Mesenchymal stem cell (in vitro differentiated cells and primary cell): ENCODE measurements around the gene PLA2G5.

Experiments
- DNase-seq: peaks from one replicate; pipeline ENCODE4 v3.0.0-alpha.2; 2013
- H2AFZ ChIP-seq: one replicate; pipeline ENCODE4 v1.6.1; 2013; ENCODE audit warnings: low read depth, mild to moderate bottlenecking, control low read depth, inconsistent platforms, low read length, moderate library complexity
- H2AK5ac ChIP-seq: 2 replicates; pipeline ENCODE4 v1.6.1; 2013; ENCODE audit warnings: low read length, moderate library complexity, mild to moderate bottlenecking, inconsistent platforms; ENCODE audit not compliant: severe bottlenecking
- H2BK120ac ChIP-seq: one replicate; pipeline ENCODE4 v1.6.1; 2013; ENCODE audit warnings: low read depth, mild to moderate bottlenecking, inconsistent platforms, low read length, moderate library complexity
- H2BK12ac ChIP-seq, 2 experiments: one replicate each; pipeline ENCODE4 v1.6.1; 2013; ENCODE audit warnings: inconsistent platforms in 2 of 2, low read length in 2 of 2, mild to moderate bottlenecking in 2 of 2, moderate library complexity in 2 of 2, control low read depth in 1 of 2
- H2BK15ac ChIP-seq: one replicate; pipeline ENCODE4 v1.6.1; 2013; ENCODE audit warnings: mild to moderate bottlenecking, low read depth, inconsistent platforms; ENCODE audit not compliant: poor library complexity, severe bottlenecking
- H2BK5ac ChIP-seq: 2 replicates; pipeline ENCODE4 v1.6.1; 2013; ENCODE audit warnings: low read depth, mild to moderate bottlenecking, low read length, control low read depth, inconsistent platforms; ENCODE audit not compliant: poor library complexity, severe bottlenecking
- H3K14ac ChIP-seq, 2 experiments: one replicate each; pipeline ENCODE4 v1.6.1; 2013; ENCODE audit warnings: inconsistent platforms in 2 of 2, low read length in 2 of 2, control low read depth in 1 of 2, mild to moderate bottlenecking in 1 of 2, moderate library complexity in 1 of 2
- H3K18ac ChIP-seq, 2 experiments: one replicate each; pipeline ENCODE4 v1.6.1; 2013; ENCODE audit warnings: inconsistent platforms in 2 of 2, low read length in 2 of 2, control low read depth in 1 of 2, low read depth in 1 of 2, mild to moderate bottlenecking in 1 of 2
- H3K23ac ChIP-seq, 2 experiments: one replicate each; pipeline ENCODE4 v1.6.1; 2013; ENCODE audit warnings: inconsistent platforms in 2 of 2, low read length in 2 of 2, mild to moderate bottlenecking in 2 of 2, moderate library complexity in 2 of 2, control low read depth in 1 of 2
- H3K27ac ChIP-seq: 2 replicates; pipeline ENCODE4 v1.5.1; 2013; ENCODE audit warnings: mild to moderate bottlenecking, moderate library complexity, low read length, control low read depth, inconsistent platforms; ENCODE audit not compliant: poor library complexity, severe bottlenecking
- H3K27me3 ChIP-seq, 2 experiments: 2 replicates each; pipeline versions ENCODE4 v1.6.1 to v1.7.0; 2013; ENCODE audit warnings: low read length in 2 of 2, mild to moderate bottlenecking in 2 of 2, moderate library complexity in 2 of 2, control low read depth in 1 of 2, inconsistent platforms in 1 of 2; ENCODE audit not compliant: control insufficient read depth in 1 of 2, insufficient read depth in 1 of 2
- H3K36me3 ChIP-seq, 2 experiments: 2 replicates each; pipeline versions ENCODE4 v1.6.1 to v1.7.0; 2013; ENCODE audit warnings: low read length in 2 of 2, control low read depth in 1 of 2, inconsistent platforms in 1 of 2, low read depth in 1 of 2, mild to moderate bottlenecking in 1 of 2; ENCODE audit not compliant: insufficient read depth in 2 of 2, control insufficient read depth in 1 of 2
- H3K4ac ChIP-seq, 2 experiments: one replicate each; pipeline ENCODE4 v1.6.1; 2013; ENCODE audit warnings: inconsistent platforms in 2 of 2, low read length in 2 of 2, mild to moderate bottlenecking in 2 of 2, moderate library complexity in 2 of 2, control low read depth in 1 of 2, low read depth in 1 of 2
- H3K4me1 ChIP-seq: 2 replicates; pipeline ENCODE4 v1.6.1; 2013; ENCODE audit warnings: low read depth, low read length, control low read depth; ENCODE audit not compliant: control insufficient read depth, insufficient read depth
- H3K4me2 ChIP-seq: 2 replicates; pipeline ENCODE4 v1.6.1; 2013; ENCODE audit warnings: low read length, mild to moderate bottlenecking, inconsistent platforms; ENCODE audit not compliant: poor library complexity, severe bottlenecking
- H3K4me3 ChIP-seq, 2 experiments: 2 replicates each; pipeline versions ENCODE4 v1.5.1 to v1.7.0; 2013; ENCODE audit warnings: low read length in 2 of 2, mild to moderate bottlenecking in 2 of 2, control low read depth in 1 of 2, low read depth in 1 of 2; ENCODE audit not compliant: insufficient read depth in 1 of 2
- H3K79me1 ChIP-seq: replicated peaks from 2 replicates; pipeline ENCODE4 v1.6.1; 2013; ENCODE audit warnings: mild to moderate bottlenecking, control low read depth, low read length, inconsistent platforms; ENCODE audit not compliant: poor library complexity, severe bottlenecking
- H3K9ac ChIP-seq: 2 replicates; pipeline ENCODE4 v1.7.0; 2013; ENCODE audit warnings: mild to moderate bottlenecking, low read length, moderate library complexity
- H3K9me3 ChIP-seq: 2 replicates; pipeline ENCODE4 v1.7.0; 2013; ENCODE audit warnings: mild to moderate bottlenecking, low read length; ENCODE audit not compliant: control insufficient read depth
- H4K8ac ChIP-seq: one replicate; pipeline ENCODE4 v1.6.1; 2013; ENCODE audit warnings: inconsistent platforms, mild to moderate bottlenecking, low read length, moderate library complexity
- H4K91ac ChIP-seq: one replicate; pipeline ENCODE4 v1.6.1; 2013; ENCODE audit warnings: mild to moderate bottlenecking, low read length, inconsistent platforms
- WGBS: methylation state at CpG from one replicate; pipeline ENCODE4 v1.1.7; 2013; ENCODE audit warnings: mixed read lengths; 5-methylcytosine and 5-hydroxymethylcytosine counted together

PLA2G5 gene

DNA sequence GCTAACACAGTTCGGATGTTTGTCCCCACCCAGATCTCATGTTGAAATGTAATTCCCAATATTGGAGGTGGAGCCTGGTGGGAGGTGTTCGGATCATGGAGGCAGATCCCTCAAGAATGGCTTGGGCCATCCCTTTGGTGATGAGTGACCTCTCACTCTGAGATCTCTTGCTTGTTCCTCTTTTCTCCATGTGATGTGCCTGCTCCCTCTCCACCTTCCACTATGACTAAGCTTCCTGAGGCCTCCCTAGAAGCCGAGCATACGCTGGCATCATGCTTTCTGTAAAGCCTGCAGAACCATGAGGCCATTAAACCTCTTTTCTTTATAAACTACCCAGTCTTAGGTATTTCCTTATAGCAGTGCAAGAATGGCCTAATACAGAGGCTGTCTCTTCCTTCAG, 8.1 kb upstream of the PLA2G5 start:
- Histone ChIP-seq H2BK5ac (no peak overlapping the region), H3K4me2 (no peak overlapping the region), H3K9me3 (no peaks in the 10 kb centered on the region), H3K4ac (no peak overlapping the region), H4K91ac (no peak overlapping the region), H3K27me3 (no peaks in the 10 kb centered on the region), H3K27ac (no peak overlapping the region), H2BK120ac (no peak overlapping the region), H3K79me1 (no peaks in the 10 kb centered on the region), H3K4me3 (no peak overlapping the region), H3K14ac (no peak overlapping the region), H3K36me3 (no peaks in the 10 kb centered on the region), H3K18ac (no peak overlapping the region), H2AK5ac (no peak overlapping the region), H4K8ac (no peak overlapping the region), H3K23ac (no peak overlapping the region), H3K4me1 (no peaks in the 10 kb centered on the region), H2AFZ (no peak overlapping the region), H3K9ac (no peak overlapping the region), H2BK12ac (no peak overlapping the region), H2BK15ac (no peak overlapping the region)
- WGBS: 83% methylated on average over 4 of the region's 4 CpGs
- no peak for DNase-seq

GRCh38 chr1:20063861-20064292, 6.1 kb upstream of the PLA2G5 start:
- H3K27ac ChIP-seq: no peak overlapping the region
- H3K27me3 ChIP-seq: no peaks in the 10 kb centered on the region
- H3K9me3 ChIP-seq: no peaks in the 10 kb centered on the region
- DNase-seq: peak; percentile 34
- H3K36me3 ChIP-seq: no peaks in the 10 kb centered on the region
- no peak overlapping the region for H3K4me2 ChIP-seq
- H2AFZ ChIP-seq: no peak overlapping the region
- H4K8ac ChIP-seq: no peak overlapping the region
- no peak overlapping the region for H2BK12ac ChIP-seq
- no peak overlapping the region for H4K91ac ChIP-seq
- no peaks in the 10 kb centered on the region for H3K4me1 ChIP-seq
- H3K9ac ChIP-seq: no peak overlapping the region
- no peak overlapping the region for H3K4me3 ChIP-seq
- 51% methylated on average over 2 of the region's 2 CpGs for WGBS
- H2BK15ac ChIP-seq: no peak overlapping the region
- no peak overlapping the region for H3K18ac ChIP-seq
- H3K14ac ChIP-seq: no peak overlapping the region
- no peak overlapping the region for H2BK120ac ChIP-seq
- no peak overlapping the region for H3K4ac ChIP-seq
- no peak overlapping the region for H2AK5ac ChIP-seq
- H3K23ac ChIP-seq: no peak overlapping the region
- no peak overlapping the region for H2BK5ac ChIP-seq
- H3K79me1 ChIP-seq: no peaks in the 10 kb centered on the region

DNA sequence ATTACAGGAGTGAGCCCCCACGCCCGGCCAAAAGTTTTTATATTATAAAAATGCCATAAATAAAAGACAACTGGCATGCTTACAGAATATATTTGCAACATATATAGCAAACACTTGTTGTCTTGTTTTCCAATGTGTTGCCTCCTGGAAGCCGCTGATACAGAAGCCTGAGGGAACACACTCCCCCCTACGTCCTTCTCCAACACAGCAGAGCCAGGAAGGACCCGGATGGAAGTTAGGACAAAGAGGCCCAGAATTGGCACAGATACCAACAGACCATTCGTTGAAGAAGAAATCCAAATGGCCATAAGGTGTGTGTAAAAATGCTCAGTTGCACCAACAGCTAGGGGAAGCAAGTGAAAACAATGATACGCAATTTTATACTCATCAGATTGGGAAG, 1.3 kb upstream of the PLA2G5 start:
- no peak overlapping the region for H3K14ac ChIP-seq
- H3K36me3 ChIP-seq: no peaks in the 10 kb centered on the region
- 89% methylated on average over 5 of the region's 7 CpGs for WGBS
- DNase-seq: no peak
- H2AK5ac ChIP-seq: no peak overlapping the region
- no peak overlapping the region for H3K27ac ChIP-seq
- H2BK120ac ChIP-seq: no peak overlapping the region
- H4K91ac ChIP-seq: no peak overlapping the region
- H2AFZ ChIP-seq: no peak overlapping the region
- no peak overlapping the region for H3K4ac ChIP-seq
- H3K79me1 ChIP-seq: no peaks in the 10 kb centered on the region
- no peaks in the 10 kb centered on the region for H3K27me3 ChIP-seq
- no peak overlapping the region for H3K23ac ChIP-seq
- H2BK12ac ChIP-seq: no peak overlapping the region
- H4K8ac ChIP-seq: no peak overlapping the region
- H3K4me2 ChIP-seq: no peak overlapping the region
- no peak overlapping the region for H3K9ac ChIP-seq
- H3K4me3 ChIP-seq: no peak overlapping the region
- H3K18ac ChIP-seq: no peak overlapping the region
- no peak overlapping the region for H2BK15ac ChIP-seq
- no peaks in the 10 kb centered on the region for H3K4me1 ChIP-seq
- no peaks in the 10 kb centered on the region for H3K9me3 ChIP-seq
- no peak overlapping the region for H2BK5ac ChIP-seq

DNA sequence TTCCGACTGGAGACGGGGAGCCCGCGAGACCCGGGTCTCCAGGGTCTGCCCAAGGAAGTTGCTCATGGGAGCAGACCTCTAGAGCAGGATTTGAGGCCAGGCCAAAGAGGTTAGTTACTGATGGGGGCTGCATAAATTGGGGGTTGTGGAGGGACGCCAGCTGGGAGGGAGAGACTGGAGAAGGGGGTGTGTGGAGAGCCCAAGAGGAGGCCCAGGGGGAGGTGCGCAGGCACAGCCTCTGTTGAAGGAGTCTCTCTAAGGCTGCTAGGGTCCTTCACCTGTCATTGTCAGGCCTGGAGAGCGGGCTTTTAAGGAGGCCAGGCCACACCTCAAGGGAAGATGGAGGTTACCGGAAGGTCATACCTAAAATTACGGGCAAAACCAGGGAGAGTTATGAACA, 363 bp downstream of the PLA2G5 start:
- Histone ChIP-seq H3K4ac (no peak overlapping the region), H2BK12ac (no peak overlapping the region), H2BK120ac (no peak overlapping the region), H3K4me2 (no peak overlapping the region), H3K14ac (no peak overlapping the region), H4K91ac (no peak overlapping the region), H2AFZ (no peak overlapping the region), H2BK15ac (no peak overlapping the region), H3K4me3 (peak overlapping the region in 1 of 2 experiments; percentile 78), H3K9me3 (no peaks in the 10 kb centered on the region), H3K27me3 (no peaks in the 10 kb centered on the region), H3K36me3 (no peaks in the 10 kb centered on the region), H3K9ac (peak overlapping the region; percentile 78), H3K79me1 (no peaks in the 10 kb centered on the region), H4K8ac (no peak overlapping the region), H3K4me1 (no peaks in the 10 kb centered on the region), H3K23ac (no peak overlapping the region), H3K27ac (no peak overlapping the region), H2AK5ac (no peak overlapping the region), H2BK5ac (no peak overlapping the region), H3K18ac (no peak overlapping the region)
- DNase-seq: no peak
- 89% methylated on average over 10 of the region's 10 CpGs for WGBS
